Measurements from ENCODE around the gene SEMA6D.
A peak's percentile ranks its signal among the peaks of the same experiment; 100 is the strongest.

Gene SEMA6D

DNA sequence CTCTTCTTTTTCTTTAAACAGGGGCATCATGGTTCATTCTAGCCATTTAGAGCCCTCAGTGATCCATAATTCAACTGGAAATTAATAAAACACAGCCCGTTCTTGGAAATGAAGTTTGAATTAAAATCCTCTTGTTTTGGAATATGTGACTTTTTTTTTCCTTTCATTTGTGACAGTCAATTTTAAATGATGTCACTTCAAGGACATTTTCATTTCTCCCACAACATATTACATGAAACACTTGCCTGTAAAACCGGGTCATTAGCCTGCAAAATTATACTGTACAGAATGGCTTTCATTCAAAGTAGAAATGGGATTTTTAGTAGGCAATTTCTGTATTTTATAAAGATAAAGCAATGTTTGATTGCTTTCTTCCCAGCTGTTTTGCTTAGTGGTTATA is 789 bp upstream of the SEMA6D start:
- no peak overlapping the region for H3K4me3 ChIP-seq (ENCODE audit: low read length)
- DNase-seq (ENCODE audit: low read depth): no peak
- TF ChIP-seq, protein P1, sequence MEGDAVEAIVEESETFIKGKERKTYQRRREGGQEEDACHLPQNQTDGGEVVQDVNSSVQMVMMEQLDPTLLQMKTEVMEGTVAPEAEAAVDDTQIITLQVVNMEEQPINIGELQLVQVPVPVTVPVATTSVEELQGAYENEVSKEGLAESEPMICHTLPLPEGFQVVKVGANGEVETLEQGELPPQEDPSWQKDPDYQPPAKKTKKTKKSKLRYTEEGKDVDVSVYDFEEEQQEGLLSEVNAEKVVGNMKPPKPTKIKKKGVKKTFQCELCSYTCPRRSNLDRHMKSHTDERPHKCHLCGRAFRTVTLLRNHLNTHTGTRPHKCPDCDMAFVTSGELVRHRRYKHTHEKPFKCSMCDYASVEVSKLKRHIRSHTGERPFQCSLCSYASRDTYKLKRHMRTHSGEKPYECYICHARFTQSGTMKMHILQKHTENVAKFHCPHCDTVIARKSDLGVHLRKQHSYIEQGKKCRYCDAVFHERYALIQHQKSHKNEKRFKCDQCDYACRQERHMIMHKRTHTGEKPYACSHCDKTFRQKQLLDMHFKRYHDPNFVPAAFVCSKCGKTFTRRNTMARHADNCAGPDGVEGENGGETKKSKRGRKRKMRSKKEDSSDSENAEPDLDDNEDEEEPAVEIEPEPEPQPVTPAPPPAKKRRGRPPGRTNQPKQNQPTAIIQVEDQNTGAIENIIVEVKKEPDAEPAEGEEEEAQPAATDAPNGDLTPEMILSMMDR (IDR thresholded peaks at IDR 0.05; ENCODE audit: insufficient read depth, low read depth, low read length, missing control alignments): no peak

DNA sequence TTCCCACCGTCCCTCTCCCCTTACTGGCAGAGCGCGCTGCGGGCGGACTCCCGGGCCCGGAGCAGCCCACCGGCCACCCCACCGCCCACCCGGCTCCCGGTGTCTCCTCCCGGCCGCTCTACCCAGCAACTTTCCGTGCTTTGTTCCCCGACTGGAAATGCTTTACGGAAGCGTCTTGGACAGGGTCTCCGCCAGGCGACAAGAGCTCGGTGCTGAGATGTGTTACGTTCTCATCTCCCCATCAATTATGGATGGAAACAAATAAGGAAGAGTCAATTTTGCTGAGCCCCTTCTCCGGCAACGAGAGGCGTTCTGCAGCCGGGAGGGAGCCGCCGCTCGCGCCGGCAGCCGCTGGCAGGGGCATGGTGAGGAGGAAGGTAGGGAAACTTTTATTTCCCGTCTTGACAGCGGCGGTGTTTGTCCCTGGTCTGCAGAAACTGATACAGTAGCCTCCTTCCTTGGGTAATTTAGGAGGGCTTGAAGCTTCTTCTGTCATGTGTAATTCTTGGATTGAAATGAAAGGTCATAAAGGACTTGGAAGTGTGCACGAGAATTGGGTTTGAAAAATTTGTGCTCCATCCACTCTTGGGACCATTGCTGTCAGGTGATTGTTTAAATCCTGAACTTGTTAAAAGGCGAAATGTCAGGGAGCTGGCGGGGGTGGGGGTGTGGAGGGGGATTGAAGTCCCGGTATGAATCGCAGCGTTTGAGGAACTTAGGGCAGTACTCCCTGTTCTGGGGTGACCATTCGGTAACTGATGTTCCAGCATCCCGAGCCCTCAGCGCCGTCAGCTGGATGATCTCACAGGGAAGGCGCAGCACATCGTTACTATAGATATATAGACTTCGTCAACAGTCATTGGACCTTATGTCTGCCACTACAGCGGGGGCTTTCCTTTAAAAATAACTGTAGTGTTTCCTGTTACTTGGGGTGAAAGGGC is 1.5 kb downstream of the SEMA6D start:
- TF ChIP-seq, protein P1 (IDR thresholded peaks at IDR 0.05; ENCODE audit: insufficient read depth, low read depth, low read length, missing control alignments): no peak
- H3K4me3 ChIP-seq (ENCODE audit: low read length): peak overlapping the region; percentile 68
- peak; percentile 23 for DNase-seq (ENCODE audit: low read depth)

DNA sequence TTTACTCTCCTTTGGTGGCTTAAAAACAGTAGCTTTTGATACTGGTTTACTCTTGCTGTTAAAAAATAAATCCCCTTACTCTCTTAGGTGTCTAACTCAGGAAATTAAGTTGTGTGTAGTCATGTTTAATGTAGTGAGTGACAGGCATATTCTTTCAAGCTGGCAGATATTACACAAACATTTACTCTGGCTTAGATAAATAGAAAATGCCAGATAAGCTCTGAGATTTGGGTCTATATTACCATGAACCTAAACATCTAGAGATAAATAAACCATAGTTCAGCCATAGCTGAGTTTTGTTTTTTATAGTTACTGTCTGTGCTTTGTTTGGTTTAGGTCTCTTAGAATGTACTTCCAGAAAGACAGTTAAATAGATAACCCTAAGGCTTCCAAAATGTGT is 2.4 kb downstream of the SEMA6D start:
- TF ChIP-seq, protein P1 (IDR thresholded peaks at IDR 0.05; ENCODE audit: insufficient read depth, low read depth, low read length, missing control alignments): no peak
- no peak for DNase-seq (ENCODE audit: low read depth)
- H3K4me3 ChIP-seq (ENCODE audit: low read length): no peak overlapping the region

DNA sequence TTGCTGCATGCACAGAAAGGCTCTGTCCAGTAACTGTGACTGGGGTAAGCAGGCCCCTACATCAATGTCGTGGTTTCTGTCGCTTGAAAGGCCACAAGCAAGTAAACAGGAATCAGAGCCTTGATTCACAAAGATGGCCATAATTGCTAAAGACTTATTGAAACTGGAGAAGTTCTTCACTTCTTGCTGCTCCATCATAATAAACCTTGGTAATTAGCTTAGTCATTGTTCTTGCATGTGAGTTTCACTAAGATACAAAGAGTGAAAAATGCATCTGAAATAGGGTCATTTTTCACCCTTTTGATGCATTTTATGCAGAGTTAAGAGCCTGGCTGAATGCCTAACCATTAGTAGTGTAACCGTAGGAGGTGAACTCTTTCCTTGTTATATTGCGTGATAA is 3.2 kb downstream of the SEMA6D start:
- H3K4me3 ChIP-seq (ENCODE audit: low read length): no peak overlapping the region
- DNase-seq (ENCODE audit: low read depth): no peak
- TF ChIP-seq, protein P1 (IDR thresholded peaks at IDR 0.05; ENCODE audit: insufficient read depth, low read depth, low read length, missing control alignments): no peak

DNA sequence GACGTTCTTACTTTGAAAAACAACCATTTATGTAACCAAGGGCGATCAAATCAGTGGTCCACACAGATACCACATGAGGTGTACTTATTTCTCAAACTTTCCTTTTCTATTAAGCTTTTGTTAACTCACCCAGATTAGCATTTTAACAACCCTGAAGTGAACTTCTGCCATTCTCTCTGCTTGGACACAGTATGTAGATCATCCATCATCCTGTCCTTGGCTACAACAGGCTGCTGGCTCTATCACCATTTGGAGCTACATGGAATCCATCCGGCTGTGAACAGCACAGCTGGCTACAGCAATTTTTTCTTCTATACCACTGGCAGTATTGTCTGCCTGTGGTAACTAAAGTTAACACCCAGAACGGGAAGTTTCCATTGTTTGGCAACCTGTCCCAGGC is 4.4 kb downstream of the SEMA6D start:
- TF ChIP-seq, protein P1 (IDR thresholded peaks at IDR 0.05; ENCODE audit: insufficient read depth, low read depth, low read length, missing control alignments): no peak
- no peak for DNase-seq (ENCODE audit: low read depth)
- H3K4me3 ChIP-seq (ENCODE audit: low read length): no peak overlapping the region

DNA sequence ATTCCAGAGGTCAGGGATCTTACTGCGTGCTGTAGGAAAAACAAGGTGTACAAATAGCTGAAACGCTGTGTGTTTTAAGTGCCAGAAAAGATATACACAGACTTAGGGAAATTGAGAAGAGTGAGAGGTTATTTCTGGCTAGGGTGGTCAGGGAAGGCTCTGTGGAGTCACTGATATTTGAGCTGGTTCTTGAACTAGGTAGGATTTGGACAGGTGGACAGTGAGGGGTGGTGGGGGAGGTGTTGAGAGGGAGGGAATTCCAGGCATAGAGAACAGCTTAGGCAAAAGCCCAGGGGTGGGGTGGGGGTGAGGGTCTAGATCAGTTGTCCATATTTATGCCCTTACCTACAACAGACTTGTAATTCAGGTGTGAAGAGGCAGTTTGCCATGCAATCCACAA is 7.0 kb downstream of the SEMA6D start:
- no peak for DNase-seq (ENCODE audit: low read depth)
- TF ChIP-seq, protein P1 (IDR thresholded peaks at IDR 0.05; ENCODE audit: insufficient read depth, low read depth, low read length, missing control alignments): no peak
- H3K4me3 ChIP-seq (ENCODE audit: low read length): no peak overlapping the region

DNA sequence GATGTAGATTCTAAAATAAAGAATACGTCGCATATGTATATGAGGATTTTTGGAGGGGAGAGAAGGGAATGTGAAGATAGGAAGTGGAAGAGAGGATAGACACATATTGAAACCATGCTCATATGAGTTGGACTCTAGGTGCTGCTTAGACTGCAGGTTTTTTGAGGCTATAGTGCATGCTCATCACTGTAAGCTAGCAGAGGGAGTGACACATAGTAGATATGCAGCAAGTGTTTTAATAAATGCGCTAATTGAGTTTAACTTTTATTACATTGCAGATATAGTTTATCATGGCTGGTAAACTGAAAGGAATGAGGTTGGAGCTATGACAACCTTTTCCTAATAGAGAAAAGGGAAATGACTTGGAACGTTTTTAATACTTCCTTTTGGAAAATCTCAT is 7.7 kb downstream of the SEMA6D start:
- DNase-seq (ENCODE audit: low read depth): no peak
- H3K4me3 ChIP-seq (ENCODE audit: low read length): no peak overlapping the region
- TF ChIP-seq, protein P1 (IDR thresholded peaks at IDR 0.05; ENCODE audit: insufficient read depth, low read depth, low read length, missing control alignments): no peak
